HG03432 (cell line): ENCODE data around the gene TMEM190.
A peak's percentile ranks its signal among the peaks of the same experiment; 100 is the strongest.

Experiments
- ATAC-seq: cut with Tn5 transposase; IDR thresholded peaks from one replicate; pipeline ENCODE4 v1.9.1; 2021; ENCODE audit warnings: mild to moderate bottlenecking, moderate library complexity; ENCODE audit not compliant: unreplicated experiment

The TMEM190 gene

GRCh38 chr19:55369653-55370304, 6.8 kb upstream of the TMEM190 start:
- ATAC-seq: no peak

- ATAC-seq: no peak
Measured at GRCh38 chr19:55370305-55370988, 6.2 kb upstream of the TMEM190 start, which contains the start of gene IL11. Gene IL11, minus strand, starts transcription at chr19:55370463. Its CDS starts 153 bp downstream, at chr19:55370310.

GRCh38 chr19:55372316-55373081, 4.1 kb upstream of the TMEM190 start:
- no peak for ATAC-seq

GRCh38 chr19:55373306-55373992, 3.2 kb upstream of the TMEM190 start:
- no peak for ATAC-seq

- ATAC-seq: no peak
Measured at GRCh38 chr19:55373993-55374757, 2.5 kb upstream of the TMEM190 start.

- ATAC-seq: no peak
Measured at GRCh38 chr19:55377356-55378131, 918 bp downstream of the TMEM190 start.

- ATAC-seq: no peak
Measured at GRCh38 chr19:55379174-55379573, 2.5 kb downstream of the TMEM190 start.

- ATAC-seq: no peak
Measured at GRCh38 chr19:55382013-55382412, 5.4 kb downstream of the TMEM190 start.

GRCh38 chr19:55382522-55383054, 6.0 kb downstream of the TMEM190 start:
- no peak for ATAC-seq

- peak; percentile 30 for ATAC-seq
Measured at GRCh38 chr19:55383279-55384130, 6.9 kb downstream of the TMEM190 start.

GRCh38 chr19:55384131-55384919, 7.7 kb downstream of the TMEM190 start, which contains the start of gene TMEM238:
Gene TMEM238, minus strand, starts transcription at chr19:55384292. Its CDS starts 33 bp downstream, at chr19:55384259.
- ATAC-seq: peak; percentile 25

GRCh38 chr19:55384920-55385723, 8.5 kb downstream of the TMEM190 start:
- peak; percentile 56 for ATAC-seq

- peak; percentile 68 for ATAC-seq
Measured at GRCh38 chr19:55385724-55386492, 9.3 kb downstream of the TMEM190 start, which contains the start of gene RPL28. Gene RPL28, plus strand, starts transcription at chr19:55385932. Its CDS starts 426 bp downstream, at chr19:55386358.

- ATAC-seq: no peak
Measured at GRCh38 chr19:55386493-55386971, 9.9 kb downstream of the TMEM190 start.

GRCh38 chr19:55387736-55388497, 11.3 kb downstream of the TMEM190 start:
- no peak for ATAC-seq
